Transverse colon (tissue), 4 donors: Measurements from ENCODE around the gene PRSS48. TPM values are rescaled to one million over a fixed set of nuclear protein-coding genes. Genes with fewer than 3 reads are reported as not detected.

Experiments
- DNase-seq: peaks from one replicate; pipeline ENCODE4 v3.0.0-alpha.2; 2019
- H3K27ac ChIP-seq, 4 donors: fragments of 200-600 bp; sonication (generic); 2 replicates each; pipeline ENCODE4 v1.5.1; 2016 to 2018; ENCODE audit warnings: inconsistent platforms in 4 of 4
- H3K27me3 ChIP-seq: fragments of 200-600 bp; sonication (generic); 2 replicates; pipeline ENCODE4 v1.5.1; 2017; ENCODE audit warnings: inconsistent platforms
- H3K36me3 ChIP-seq, 4 donors: fragments of 200-600 bp; sonication (generic); 2 replicates each; pipeline ENCODE4 v1.5.1; 2017 to 2019; ENCODE audit warnings: inconsistent platforms in 4 of 4
- H3K4me1 ChIP-seq, 4 donors: fragments of 200-600 bp; sonication (generic); 2 replicates each; pipeline ENCODE4 v1.5.1; 2017 to 2020; ENCODE audit warnings: inconsistent platforms in 4 of 4
- H3K4me3 ChIP-seq, 4 donors: fragments of 200-600 bp; sonication (generic); 1 replicate in 1 of 4; 2 replicates in 3 of 4; pipeline versions ENCODE4 v1.5.1 to v1.6.1; 2017 to 2019; ENCODE audit warnings: inconsistent platforms in 4 of 4
- H3K9me3 ChIP-seq, 2 donors: fragments of 200-600 bp; sonication (generic); 2 replicates each; pipeline ENCODE4 v1.5.1; 2017 to 2019; ENCODE audit warnings: inconsistent platforms in 2 of 2
- EP300 ChIP-seq: sonication (generic); formaldehyde crosslinking; IDR thresholded peaks from one replicate; pipeline ENCODE4 v1.6.1; 2017; ENCODE audit warnings: antibody characterized with exemption, low read depth
- POLR2A ChIP-seq: fragments of 450-650 bp; IDR thresholded peaks from one replicate; pipeline ENCODE4 v1.6.1; 2016; ENCODE audit warnings: antibody characterized with exemption, mild to moderate bottlenecking, moderate library complexity
- POLR2AphosphoS5 ChIP-seq, 3 donors: sonication (generic); formaldehyde crosslinking; IDR thresholded peaks; one replicate each; pipeline ENCODE4 v1.6.1; 2016; ENCODE audit warnings: antibody characterized with exemption in 3 of 3
- WGBS, 2 donors: methylation state at CpG; one replicate each; pipeline ENCODE4 v1.1.5; 2018; ENCODE audit warnings: low coverage in 1 of 2; 5-methylcytosine and 5-hydroxymethylcytosine counted together
- in situ Hi-C, 4 donors: fragments of 200-750 bp; cut with MboI; loops; one replicate each; pipeline versions ENCODE4 v1.15.0 to v1.15.1; 2017; ENCODE audit warnings: low sequenced_read_pairs in 3 of 4, low pct_ligation_motif_present in 1 of 4, low pct_unique_long_range_greater_than_20kb in 1 of 4
- intact Hi-C: fragments of 100-400 bp; cut with DNase I; formaldehyde crosslinking; loops from one replicate; pipeline ENCODE4 v1.15.1; 2023; ENCODE audit warnings: low total_unique reads
- total RNA-seq, 4 donors: library from RNA; depleted of rRNA; stranded (reverse); fragments of >200 nt; gene quantifications; one replicate each; pipeline ENCODE4 v1.1.0, GENCODE V29; 2016
- TF ChIP-seq, protein P1 (sequence below), 5 experiments: fragments of 200-600 bp in 3 of 5; fragments of 450-650 bp in 2 of 5; sonication (generic) in 3 of 5; IDR thresholded peaks; 1 replicate in 2 of 5; 2 replicates in 3 of 5; pipeline ENCODE4 v1.5.1; 2016 to 2017; ENCODE audit warnings: antibody characterized with exemption in 5 of 5, inconsistent platforms in 3 of 5, mild to moderate bottlenecking in 2 of 5, moderate library complexity in 1 of 5

The PRSS48 gene
- total RNA-seq, 4 donors from 2014 or later: not detected

DNA sequence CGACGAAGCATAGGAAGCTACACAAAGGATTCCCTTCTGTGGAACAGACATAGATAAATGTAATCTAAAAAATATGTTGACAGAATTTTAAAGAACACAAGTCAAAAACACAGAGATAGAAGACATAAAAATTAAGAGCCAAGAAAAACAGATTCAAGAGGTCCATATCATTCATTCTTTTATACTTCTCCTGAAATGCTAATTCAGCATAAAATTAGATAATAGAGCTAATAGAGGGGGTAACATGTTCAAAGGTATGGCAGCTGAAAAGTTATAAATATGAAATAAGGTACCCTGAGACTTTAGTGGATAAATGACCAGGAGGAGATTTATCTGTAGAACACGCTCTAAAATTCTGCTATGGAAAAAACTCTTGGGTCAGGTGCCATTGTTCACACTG is 37.4 kb upstream of the PRSS48 start:
- in situ Hi-C loops: no loop called here

DNA sequence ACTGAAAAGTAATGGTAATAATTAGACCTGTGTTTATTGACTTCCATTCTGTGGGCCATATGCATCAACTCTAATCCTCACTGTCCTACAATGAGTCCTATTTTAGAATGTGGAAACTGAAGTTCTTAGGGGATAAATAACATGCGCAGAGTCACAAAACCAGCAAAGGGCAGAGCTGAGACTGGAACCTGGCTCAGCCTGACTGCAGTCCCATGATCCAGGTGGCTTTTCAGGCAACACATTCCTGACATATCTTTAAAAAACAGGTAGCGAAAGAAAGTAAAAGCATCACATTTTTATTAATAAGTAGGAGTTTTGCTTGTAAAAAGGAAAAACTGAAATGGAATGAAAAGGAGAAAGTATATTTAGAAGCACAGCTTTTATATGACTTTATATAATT is 34.7 kb upstream of the PRSS48 start:
- DNase-seq: no peak
- intact Hi-C loops (no loop called here), in situ Hi-C loops (no loop called here)
- no peak overlapping the region for H3K4me3 ChIP-seq
- no peaks in the 10 kb centered on the region for H3K36me3 ChIP-seq
- TF ChIP-seq, protein P1, sequence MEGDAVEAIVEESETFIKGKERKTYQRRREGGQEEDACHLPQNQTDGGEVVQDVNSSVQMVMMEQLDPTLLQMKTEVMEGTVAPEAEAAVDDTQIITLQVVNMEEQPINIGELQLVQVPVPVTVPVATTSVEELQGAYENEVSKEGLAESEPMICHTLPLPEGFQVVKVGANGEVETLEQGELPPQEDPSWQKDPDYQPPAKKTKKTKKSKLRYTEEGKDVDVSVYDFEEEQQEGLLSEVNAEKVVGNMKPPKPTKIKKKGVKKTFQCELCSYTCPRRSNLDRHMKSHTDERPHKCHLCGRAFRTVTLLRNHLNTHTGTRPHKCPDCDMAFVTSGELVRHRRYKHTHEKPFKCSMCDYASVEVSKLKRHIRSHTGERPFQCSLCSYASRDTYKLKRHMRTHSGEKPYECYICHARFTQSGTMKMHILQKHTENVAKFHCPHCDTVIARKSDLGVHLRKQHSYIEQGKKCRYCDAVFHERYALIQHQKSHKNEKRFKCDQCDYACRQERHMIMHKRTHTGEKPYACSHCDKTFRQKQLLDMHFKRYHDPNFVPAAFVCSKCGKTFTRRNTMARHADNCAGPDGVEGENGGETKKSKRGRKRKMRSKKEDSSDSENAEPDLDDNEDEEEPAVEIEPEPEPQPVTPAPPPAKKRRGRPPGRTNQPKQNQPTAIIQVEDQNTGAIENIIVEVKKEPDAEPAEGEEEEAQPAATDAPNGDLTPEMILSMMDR (IDR thresholded peaks at IDR 0.05): no peak
- TF ChIP-seq POLR2A: no peak
- TF ChIP-seq EP300: no peak
- no peak for TF ChIP-seq POLR2AphosphoS5 (IDR thresholded peaks at IDR 0.05)
- H3K9me3 ChIP-seq: no peaks in the 10 kb centered on the region
- WGBS, 2 donors: 95% methylated on average over 2 of the region's 2 CpGs
- peaks cover 0 to 17% (median 2%) of the 10 kb centered on the region in 4 donors for H3K4me1 ChIP-seq
- H3K27ac ChIP-seq: no peak overlapping the region
- H3K27me3 ChIP-seq: no peaks in the 10 kb centered on the region

More for the DNA sequence above, 37.4 kb upstream of the PRSS48 start:
- TF ChIP-seq, protein P1 (IDR thresholded peaks at IDR 0.05): no peak
- no peak for TF ChIP-seq POLR2AphosphoS5 (IDR thresholded peaks at IDR 0.05)
- TF ChIP-seq EP300: no peak
- no peak for TF ChIP-seq POLR2A
- 90 to 91% methylated on average over 2 to 3 of the region's 3 CpGs for WGBS, 2 donors
- Histone ChIP-seq H3K9me3 (no peaks in the 10 kb centered on the region), H3K4me3 (no peak overlapping the region), H3K27me3 (no peaks in the 10 kb centered on the region), H3K27ac (no peak overlapping the region), H3K36me3 (no peaks in the 10 kb centered on the region), H3K4me1 (peaks cover 0 to 17% (median 2%) of the 10 kb centered on the region in 4 donors)
- intact Hi-C loops: no loop called here
- no peak for DNase-seq

DNA sequence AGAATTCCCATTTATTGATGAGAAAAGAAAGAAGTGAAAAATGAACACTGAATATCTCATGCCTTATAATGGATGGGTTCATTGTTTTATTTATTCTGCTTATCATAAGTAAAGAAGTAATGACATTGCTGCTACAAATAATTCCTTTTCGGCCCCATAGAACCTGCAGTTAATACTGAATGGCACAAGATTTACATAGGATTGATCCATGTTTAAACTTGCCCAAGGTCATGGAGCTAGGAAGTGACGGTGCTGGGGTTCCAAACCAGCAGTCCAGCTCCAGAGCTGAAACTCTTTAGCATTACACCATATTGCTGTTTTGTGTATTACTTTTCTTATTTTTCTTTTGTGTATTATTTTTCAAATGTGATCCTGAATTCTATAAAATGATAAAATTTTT is 30.2 kb upstream of the PRSS48 start:
- H3K36me3 ChIP-seq: no peaks in the 10 kb centered on the region
- H3K4me3 ChIP-seq: no peak overlapping the region
- no peak for DNase-seq
- WGBS, 2 donors: 67 to 85% methylated on average over 1 to 2 of the region's 2 CpGs
- in situ Hi-C loops: no loop called here
- H3K27ac ChIP-seq: no peak overlapping the region
- intact Hi-C loops: no loop called here
- H3K27me3 ChIP-seq: no peaks in the 10 kb centered on the region
- H3K4me1 ChIP-seq: peaks cover 0 to 12% (median 0%) of the 10 kb centered on the region in 4 donors
- TF ChIP-seq POLR2AphosphoS5 (IDR thresholded peaks at IDR 0.05) (no peak), POLR2A (no peak), EP300 (no peak)
- TF ChIP-seq, protein P1 (IDR thresholded peaks at IDR 0.05): no peak
- no peaks in the 10 kb centered on the region for H3K9me3 ChIP-seq

DNA sequence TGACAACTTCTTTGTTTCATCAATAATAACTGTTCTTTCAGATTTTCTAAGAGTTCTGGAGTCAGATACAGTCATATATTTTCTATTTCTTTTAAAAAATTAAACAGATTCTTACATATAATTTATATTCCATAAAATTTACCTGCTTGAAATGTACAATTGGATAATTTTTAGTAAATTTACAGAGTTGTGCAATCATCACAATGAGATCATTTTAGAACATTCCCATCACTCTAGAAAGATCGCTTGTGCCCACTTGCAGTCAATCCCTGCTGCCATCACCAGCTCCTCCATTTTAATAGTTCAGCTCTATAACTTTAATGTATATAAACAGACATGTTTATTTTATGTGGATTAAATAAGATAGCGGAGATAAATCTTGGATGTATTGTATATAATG is 29.6 kb upstream of the PRSS48 start:
- intact Hi-C loops (no loop called here), in situ Hi-C loops (no loop called here)
- no peak for DNase-seq
- H3K4me3 ChIP-seq: no peak overlapping the region
- H3K9me3 ChIP-seq: no peaks in the 10 kb centered on the region
- WGBS, 2 donors: 95 to 96% methylated on average over 2 of the region's 2 CpGs
- no peaks in the 10 kb centered on the region for H3K27me3 ChIP-seq
- no peaks in the 10 kb centered on the region for H3K36me3 ChIP-seq
- peaks cover 0 to 12% (median 0%) of the 10 kb centered on the region in 4 donors for H3K4me1 ChIP-seq
- TF ChIP-seq POLR2A (no peak), POLR2AphosphoS5 (IDR thresholded peaks at IDR 0.05) (no peak), EP300 (no peak)
- TF ChIP-seq, protein P1 (IDR thresholded peaks at IDR 0.05): no peak
- no peak overlapping the region for H3K27ac ChIP-seq
